Measurements from ENCODE around the gene PDE10A.

- TF ChIP-seq, protein P1, sequence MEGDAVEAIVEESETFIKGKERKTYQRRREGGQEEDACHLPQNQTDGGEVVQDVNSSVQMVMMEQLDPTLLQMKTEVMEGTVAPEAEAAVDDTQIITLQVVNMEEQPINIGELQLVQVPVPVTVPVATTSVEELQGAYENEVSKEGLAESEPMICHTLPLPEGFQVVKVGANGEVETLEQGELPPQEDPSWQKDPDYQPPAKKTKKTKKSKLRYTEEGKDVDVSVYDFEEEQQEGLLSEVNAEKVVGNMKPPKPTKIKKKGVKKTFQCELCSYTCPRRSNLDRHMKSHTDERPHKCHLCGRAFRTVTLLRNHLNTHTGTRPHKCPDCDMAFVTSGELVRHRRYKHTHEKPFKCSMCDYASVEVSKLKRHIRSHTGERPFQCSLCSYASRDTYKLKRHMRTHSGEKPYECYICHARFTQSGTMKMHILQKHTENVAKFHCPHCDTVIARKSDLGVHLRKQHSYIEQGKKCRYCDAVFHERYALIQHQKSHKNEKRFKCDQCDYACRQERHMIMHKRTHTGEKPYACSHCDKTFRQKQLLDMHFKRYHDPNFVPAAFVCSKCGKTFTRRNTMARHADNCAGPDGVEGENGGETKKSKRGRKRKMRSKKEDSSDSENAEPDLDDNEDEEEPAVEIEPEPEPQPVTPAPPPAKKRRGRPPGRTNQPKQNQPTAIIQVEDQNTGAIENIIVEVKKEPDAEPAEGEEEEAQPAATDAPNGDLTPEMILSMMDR (conservative IDR thresholded peaks at IDR 0.05 in 1 of 2, IDR thresholded peaks at IDR 0.05 in 1 of 2; ENCODE audit: extremely low read depth in 1 of 2, insufficient read depth in 1 of 2, low read depth in 1 of 2, low read length in 2 of 2): no peak
- TF ChIP-seq EZH2 (IDR thresholded peaks at IDR 0.05; ENCODE audit: borderline replicate concordance, low read length): no peak
Measured at GRCh38 chr6:165480916-165481315, 182.1 kb downstream of the PDE10A start.
